Calu3 (cell line): ENCODE data around the gene STPG2. TPM values are rescaled to one million over a fixed set of nuclear protein-coding genes. Genes with fewer than 3 reads are reported as not detected.

Source experiments
- BruUV-seq: library from RNA; stranded (reverse); fragments of 400-500 nt; replicated peaks from 2 replicates; lab custom pipeline; 2021; lab: Mats Ljungman, UMichigan
- CTCF ChIA-PET: fragments of 300-600 bp; sonication (Branson Sonifier 250); formaldehyde crosslinking; loops from one replicate; lab custom pipeline; 2022; ENCODE audit warnings: antibody characterized with exemption; lab: Charles Lee
- DNase-seq: peaks from one replicate; pipeline ENCODE4 v3.0.0; 2022
- H3K27ac Mint-ChIP-seq: one replicate; pipeline ENCODE4 v1.8.0; 2022; ENCODE audit warnings: mixed read lengths; ENCODE audit not compliant: unreplicated experiment
- H3K27me3 Mint-ChIP-seq: one replicate; pipeline ENCODE4 v1.8.0; 2022; ENCODE audit warnings: mixed read lengths; ENCODE audit not compliant: unreplicated experiment
- H3K36me3 Mint-ChIP-seq: one replicate; pipeline ENCODE4 v1.8.0; 2022; ENCODE audit warnings: mild to moderate bottlenecking, moderate library complexity, mixed read lengths; ENCODE audit not compliant: insufficient read depth, unreplicated experiment
- H3K4me1 Mint-ChIP-seq: one replicate; pipeline ENCODE4 v1.8.0; 2022; ENCODE audit warnings: mild to moderate bottlenecking, low read depth, mixed read lengths; ENCODE audit not compliant: unreplicated experiment
- H3K4me3 Mint-ChIP-seq: one replicate; pipeline ENCODE4 v1.8.0; 2022; ENCODE audit warnings: mild to moderate bottlenecking, low read depth, moderate library complexity, mixed read lengths; ENCODE audit not compliant: unreplicated experiment
- H3K9me3 Mint-ChIP-seq: one replicate; pipeline ENCODE4 v1.8.0; 2022; ENCODE audit warnings: low read depth, mixed read lengths; ENCODE audit not compliant: unreplicated experiment
- intact Hi-C: fragments of 100-400 bp; cut with micrococcal nuclease; formaldehyde crosslinking; loops from one replicate; pipeline ENCODE4 v1.10.0; 2022; ENCODE audit not compliant: unreplicated experiment
- total RNA-seq: library from RNA; stranded (reverse); gene quantifications from 2 replicates; pipeline ENCODE4 v1.2.3, GENCODE V29; 2022
- TF ChIP-seq, protein P1 (sequence below): fragments of 200-600 bp; IDR thresholded peaks from one replicate; pipeline ENCODE4 v1.8.0; 2022; ENCODE audit warnings: antibody characterized with exemption; ENCODE audit not compliant: unreplicated experiment

The STPG2 gene
- total RNA-seq, 1 experiment from 2014 or later, result not detected

DNA sequence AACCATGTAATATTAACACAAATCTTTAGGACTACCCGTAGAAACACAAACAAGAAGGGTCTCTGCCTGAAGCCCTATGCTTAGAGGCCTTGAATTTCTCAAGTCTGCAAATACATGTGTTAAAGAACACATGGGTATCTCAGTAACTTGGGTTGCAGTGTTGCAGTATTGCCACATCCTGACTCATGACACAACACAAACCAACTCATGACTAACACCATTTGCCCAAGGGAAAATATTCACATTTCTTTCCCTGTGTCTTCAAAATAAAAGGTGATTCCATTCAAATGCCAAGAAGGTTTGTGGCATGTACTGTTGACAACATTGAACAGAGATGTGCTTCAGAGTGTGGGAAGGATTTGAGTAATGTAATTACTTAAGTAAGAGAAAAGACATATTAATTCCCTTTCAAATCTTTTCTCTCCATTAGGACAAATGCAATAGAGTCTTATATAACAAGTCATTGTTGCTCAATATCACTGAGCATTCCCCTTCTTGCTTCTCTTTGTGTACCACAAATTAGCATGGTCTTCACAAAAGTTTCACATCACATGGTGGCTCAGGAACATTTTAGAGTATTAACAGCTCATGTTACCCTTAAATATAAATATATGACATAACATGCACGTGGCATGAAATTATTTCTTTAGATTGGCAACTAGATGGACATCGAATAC is 487.1 kb downstream of the STPG2 start:
- H3K4me1 Mint-ChIP-seq, result no peaks in the 10 kb centered on the region
- H3K27me3 Mint-ChIP-seq, result no peaks in the 10 kb centered on the region
- no peak overlapping the region for H3K4me3 Mint-ChIP-seq
- no peak overlapping the region for H3K27ac Mint-ChIP-seq
- DNase-seq, result no peak
- H3K36me3 Mint-ChIP-seq, result no peaks in the 10 kb centered on the region
- no TSS peak for BruUV-seq
- TF ChIP-seq, protein P1, sequence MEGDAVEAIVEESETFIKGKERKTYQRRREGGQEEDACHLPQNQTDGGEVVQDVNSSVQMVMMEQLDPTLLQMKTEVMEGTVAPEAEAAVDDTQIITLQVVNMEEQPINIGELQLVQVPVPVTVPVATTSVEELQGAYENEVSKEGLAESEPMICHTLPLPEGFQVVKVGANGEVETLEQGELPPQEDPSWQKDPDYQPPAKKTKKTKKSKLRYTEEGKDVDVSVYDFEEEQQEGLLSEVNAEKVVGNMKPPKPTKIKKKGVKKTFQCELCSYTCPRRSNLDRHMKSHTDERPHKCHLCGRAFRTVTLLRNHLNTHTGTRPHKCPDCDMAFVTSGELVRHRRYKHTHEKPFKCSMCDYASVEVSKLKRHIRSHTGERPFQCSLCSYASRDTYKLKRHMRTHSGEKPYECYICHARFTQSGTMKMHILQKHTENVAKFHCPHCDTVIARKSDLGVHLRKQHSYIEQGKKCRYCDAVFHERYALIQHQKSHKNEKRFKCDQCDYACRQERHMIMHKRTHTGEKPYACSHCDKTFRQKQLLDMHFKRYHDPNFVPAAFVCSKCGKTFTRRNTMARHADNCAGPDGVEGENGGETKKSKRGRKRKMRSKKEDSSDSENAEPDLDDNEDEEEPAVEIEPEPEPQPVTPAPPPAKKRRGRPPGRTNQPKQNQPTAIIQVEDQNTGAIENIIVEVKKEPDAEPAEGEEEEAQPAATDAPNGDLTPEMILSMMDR, result no peak
- H3K9me3 Mint-ChIP-seq, result no peaks in the 10 kb centered on the region
- intact Hi-C loops, result no loop called here
- CTCF ChIA-PET, result no interaction called here

DNA sequence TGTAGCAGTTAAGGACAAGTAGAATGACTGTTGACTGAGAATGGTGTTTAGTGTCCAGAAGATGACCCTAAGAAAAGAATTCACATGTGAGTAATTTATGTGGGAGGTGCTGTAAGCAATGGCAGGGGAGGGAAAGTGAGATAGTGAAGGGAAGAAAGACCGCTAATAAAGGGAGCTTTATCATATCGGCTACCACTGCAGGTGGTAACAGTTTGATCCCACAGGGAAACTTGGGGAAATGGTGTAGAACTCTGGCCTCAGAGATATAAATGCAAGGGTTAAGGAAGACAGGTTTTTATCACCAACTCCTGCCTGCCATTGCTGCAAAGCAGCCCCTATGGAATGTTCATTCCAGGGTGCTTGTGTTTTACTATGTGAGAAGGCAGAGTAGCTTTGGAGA is 489.6 kb downstream of the STPG2 start:
- no peak for DNase-seq
- no peak overlapping the region for H3K27ac Mint-ChIP-seq
- TF ChIP-seq, protein P1, result no peak
- H3K4me1 Mint-ChIP-seq, result no peaks in the 10 kb centered on the region
- H3K4me3 Mint-ChIP-seq, result no peak overlapping the region
- no TSS peak for BruUV-seq
- H3K36me3 Mint-ChIP-seq, result no peaks in the 10 kb centered on the region
- no peaks in the 10 kb centered on the region for H3K9me3 Mint-ChIP-seq
- CTCF ChIA-PET, result no interaction called here
- intact Hi-C loops, result no loop called here
- no peaks in the 10 kb centered on the region for H3K27me3 Mint-ChIP-seq

- Mint-ChIP-seq H3K4me3 (no peak overlapping the region), H3K4me1 (no peaks in the 10 kb centered on the region), H3K36me3 (no peaks in the 10 kb centered on the region), H3K27me3 (no peaks in the 10 kb centered on the region), H3K9me3 (no peaks in the 10 kb centered on the region), H3K27ac (no peak overlapping the region)
- no peak for DNase-seq
- BruUV-seq, result no TSS peak
- TF ChIP-seq, protein P1, result no peak
- intact Hi-C loops, result no loop called here
- CTCF ChIA-PET, result no interaction called here
Measured at GRCh38 chr4:97646997-97647396, 496.3 kb downstream of the STPG2 start.

DNA sequence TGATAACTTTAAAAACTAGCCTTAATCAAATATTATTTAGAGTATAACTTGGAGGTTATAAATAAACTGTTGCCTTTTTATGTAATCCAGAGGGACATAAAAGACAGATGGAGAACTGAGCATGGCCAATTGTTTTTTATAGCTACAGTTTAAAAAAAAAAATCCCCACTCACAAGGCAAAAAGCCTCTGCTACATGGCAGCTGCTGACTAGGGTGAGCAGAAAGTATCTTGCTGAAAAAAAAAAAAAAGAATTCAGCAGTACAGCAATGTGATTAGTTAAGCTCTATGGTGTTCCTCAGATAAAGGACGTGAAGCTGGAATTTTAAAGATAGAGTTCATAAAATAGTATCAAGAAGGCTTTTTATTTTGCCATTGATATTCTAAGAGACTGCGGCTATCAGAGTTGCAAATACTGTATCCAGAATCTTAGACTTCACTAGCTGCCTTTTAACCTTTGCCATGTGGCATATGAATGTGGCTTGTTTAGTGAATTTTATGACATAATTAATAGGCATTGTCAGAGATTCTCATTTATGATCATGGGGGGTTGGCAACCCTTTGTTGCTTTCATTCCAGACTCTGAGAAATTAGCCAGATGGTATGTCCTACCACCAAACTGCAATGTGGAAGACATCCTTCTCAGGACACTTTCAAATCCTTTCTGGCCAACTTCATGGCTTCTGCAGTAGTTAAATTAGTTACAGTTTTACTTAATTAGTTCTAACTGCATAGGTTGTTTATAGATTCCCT is 498.0 kb downstream of the STPG2 start:
- Mint-ChIP-seq H3K4me3 (no peak overlapping the region), H3K9me3 (no peaks in the 10 kb centered on the region), H3K27ac (no peak overlapping the region), H3K4me1 (no peaks in the 10 kb centered on the region), H3K36me3 (no peaks in the 10 kb centered on the region), H3K27me3 (no peaks in the 10 kb centered on the region)
- TF ChIP-seq, protein P1, result no peak
- CTCF ChIA-PET, result interaction anchor here (0.6 kb wide), 1 partner anchor 868 kb away, joined by 3 read pairs; no protein-coding TSS in a partner anchor
- no peak for DNase-seq
- intact Hi-C loops, result no loop called here
- BruUV-seq, result no TSS peak
